PC-9 (cell line): Measurements from ENCODE around the gene BFSP1. TPM values are rescaled to one million over a fixed set of nuclear protein-coding genes. Genes with fewer than 3 reads are reported as not detected.

Experiments used
- BruUV-seq: library from RNA; stranded (reverse); fragments of 400-500 nt; replicated peaks from 2 replicates; lab custom pipeline; 2021; lab: Mats Ljungman, UMichigan
- CTCF ChIA-PET: fragments of 300-600 bp; sonication (Branson Sonifier 250); formaldehyde crosslinking; loops from one replicate; lab custom pipeline; 2022; ENCODE audit warnings: antibody characterized with exemption; lab: Charles Lee
- POLR2A ChIA-PET: fragments of 300-600 bp; sonication (Branson Sonifier 250); formaldehyde crosslinking; loops from one replicate; lab custom pipeline; 2022; ENCODE audit warnings: antibody characterized with exemption; ENCODE audit not compliant: unreplicated experiment; lab: Charles Lee
- DNase-seq, 2 experiments: peaks; one replicate each; pipeline versions ENCODE4 v3.0.0 to v3.0.0-alpha.2; 2015 to 2022; ENCODE audit warnings: mixed read lengths in 1 of 2
- H2AFZ ChIP-seq: fragments of 200-600 bp; sonication (generic); 2 replicates; pipeline ENCODE4 v1.8.1; 2017; ENCODE audit warnings: antibody characterized with exemption
- H3F3A ChIP-seq: fragments of 200-600 bp; sonication (generic); 2 replicates; pipeline ENCODE4 v1.8.1; 2017; ENCODE audit warnings: antibody characterized with exemption, mild to moderate bottlenecking, low read depth; ENCODE audit not compliant: insufficient read depth
- H3K27ac ChIP-seq: fragments of 200-600 bp; sonication (generic); 2 replicates; pipeline ENCODE4 v1.6.1; 2016; ENCODE audit warnings: mixed run types
- H3K27me3 ChIP-seq: fragments of 200-600 bp; sonication (generic); 2 replicates; pipeline ENCODE4 v1.6.1; 2016; ENCODE audit warnings: low read depth, mixed run types; ENCODE audit not compliant: insufficient read depth
- H3K36me3 ChIP-seq: fragments of 200-600 bp; sonication (generic); 2 replicates; pipeline ENCODE4 v1.6.1; 2016; ENCODE audit warnings: low read depth, mixed run types
- H3K4me1 ChIP-seq: fragments of 200-600 bp; sonication (generic); replicated peaks from 2 replicates; pipeline ENCODE4 v1.6.1; 2016; ENCODE audit warnings: mixed run types; ENCODE audit not compliant: insufficient read depth
- H3K4me2 ChIP-seq: fragments of 200-600 bp; sonication (generic); 2 replicates; pipeline ENCODE4 v1.6.1; 2017; ENCODE audit warnings: mixed run types
- H3K4me3 ChIP-seq: fragments of 200-600 bp; sonication (generic); 2 replicates; pipeline ENCODE4 v1.6.1; 2016; ENCODE audit warnings: mixed run types
- H3K79me2 ChIP-seq: fragments of 200-600 bp; sonication (generic); 2 replicates; pipeline ENCODE4 v1.6.1; 2017; ENCODE audit warnings: low read depth, mixed run types
- H3K9me2 ChIP-seq: fragments of 200-600 bp; sonication (generic); 2 replicates; pipeline ENCODE4 v1.8.1; 2017; ENCODE audit warnings: mild to moderate bottlenecking; ENCODE audit not compliant: insufficient read depth
- H3K9me3 ChIP-seq: fragments of 200-600 bp; sonication (generic); 2 replicates; pipeline ENCODE4 v1.8.1; 2016; ENCODE audit warnings: low read depth; ENCODE audit not compliant: insufficient read depth
- H4K20me1 ChIP-seq: fragments of 200-600 bp; sonication (generic); 2 replicates; pipeline ENCODE4 v1.8.1; 2017; ENCODE audit not compliant: insufficient read depth
- CTCF ChIP-seq: fragments of 200-600 bp; sonication (generic); conservative IDR thresholded peaks from 2 replicates; pipeline ENCODE4 v1.6.1; 2017; ENCODE audit warnings: mixed run types, antibody characterized with exemption, mild to moderate bottlenecking, moderate library complexity
- EZH2 ChIP-seq: fragments of 200-600 bp; sonication (generic); IDR thresholded peaks from 2 replicates; pipeline ENCODE4 v1.8.0; 2017; ENCODE audit warnings: antibody characterized with exemption, low read depth
- intact Hi-C: fragments of 100-400 bp; cut with micrococcal nuclease; formaldehyde crosslinking; loops from one replicate; pipeline ENCODE4 v1.10.0; 2022; ENCODE audit not compliant: unreplicated experiment
- total RNA-seq: library from RNA; stranded (reverse); gene quantifications from 2 replicates; pipeline ENCODE4 v1.2.3, GENCODE V29; 2021

Gene BFSP1
- total RNA-seq, 1 experiment from 2014 or later, result 13.8 TPM

GRCh38 chr20:17542481-17542880, 11.3 kb upstream of the BFSP1 start:
- H3K36me3 ChIP-seq, result no peaks in the 10 kb centered on the region
- 0 out of 2 replicates have a peak overlapping the region, but pooled peaks have one; percentile 20 for H3K4me2 ChIP-seq
- H3K27ac ChIP-seq, result 0 out of 2 replicates have a peak overlapping the region, but pooled peaks have one; percentile 25
- CTCF ChIA-PET, result no interaction called here
- H4K20me1 ChIP-seq, result no peaks in the 10 kb centered on the region
- no TSS peak for BruUV-seq
- no peaks in the 10 kb centered on the region; the same call in 1 of the 2 replicates for H3K79me2 ChIP-seq
- no peak for DNase-seq
- intact Hi-C loops, result no loop called here
- no peaks in the 10 kb centered on the region for H3K9me3 ChIP-seq
- H3K27me3 ChIP-seq, result no peaks in the 10 kb centered on the region
- H3K4me3 ChIP-seq, result no peak overlapping the region
- H3F3A ChIP-seq, result peaks cover 25% of the 10 kb centered on the region
- no peak overlapping the region for H2AFZ ChIP-seq
- TF ChIP-seq EZH2, result no peak
- TF ChIP-seq CTCF, result no peak
- POLR2A ChIA-PET, result interaction anchor here (0.6 kb wide), 1 partner anchor 11 kb away, joined by 16 read pairs; the partner anchor contains the start of gene BFSP1
- H3K4me1 ChIP-seq, result peaks cover 41% of the 10 kb centered on the region
- H3K9me2 ChIP-seq, result no peaks in the 10 kb centered on the region; the same call in 1 of the 2 replicates

DNA sequence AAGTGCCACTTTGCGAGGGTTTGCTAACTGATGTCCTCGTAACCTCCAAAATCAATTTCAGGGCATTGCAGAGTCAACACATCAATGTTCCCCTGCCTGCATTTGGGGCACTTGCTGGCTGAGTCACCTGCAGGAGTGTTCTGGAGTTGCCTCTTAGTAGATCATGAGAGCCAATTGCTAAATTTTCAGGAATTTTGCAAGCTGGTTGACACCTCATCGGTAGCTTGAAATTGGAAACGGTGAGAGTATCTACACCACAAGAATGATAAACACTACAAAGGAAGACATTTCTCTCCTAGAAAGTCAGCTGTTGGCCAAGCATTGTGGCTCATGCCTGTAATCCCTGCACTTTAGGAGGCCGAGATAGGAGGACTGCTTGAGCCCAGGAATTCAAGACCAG, 10.8 kb upstream of the BFSP1 start:
- no peaks in the 10 kb centered on the region for H3K36me3 ChIP-seq
- H3K27ac ChIP-seq, result peak overlapping the region; percentile 57
- H3K4me3 ChIP-seq, result no peak overlapping the region
- H3K4me1 ChIP-seq, result peaks cover 46% of the 10 kb centered on the region
- BruUV-seq, result no TSS peak
- H3K9me2 ChIP-seq, result no peaks in the 10 kb centered on the region; the same call in 1 of the 2 replicates
- H4K20me1 ChIP-seq, result no peaks in the 10 kb centered on the region
- H3K9me3 ChIP-seq, result no peaks in the 10 kb centered on the region
- H3K4me2 ChIP-seq, result 0 out of 2 replicates have a peak overlapping the region, but pooled peaks have one; percentile 20
- intact Hi-C loops, result no loop called here
- DNase-seq, result peak in 1 of 2 experiments; percentile 95
- no peak for TF ChIP-seq CTCF
- no peak for TF ChIP-seq EZH2
- H3K27me3 ChIP-seq, result no peaks in the 10 kb centered on the region
- H3F3A ChIP-seq, result peaks cover 25% of the 10 kb centered on the region
- ChIA-PET POLR2A (interaction anchor here (0.6 kb wide), 2 partner anchors 11 to 23 kb away, joined by 7 to 16 read pairs; partner anchors contain the start of gene BFSP1), CTCF (no interaction called here)
- H2AFZ ChIP-seq, result no peak overlapping the region
- H3K79me2 ChIP-seq, result no peaks in the 10 kb centered on the region; the same call in 1 of the 2 replicates

GRCh38 chr20:17541596-17541995, 10.4 kb upstream of the BFSP1 start:
- peak overlapping the region; percentile 57 for H3K27ac ChIP-seq
- no peak for DNase-seq
- TF ChIP-seq CTCF, result no peak
- no peak for TF ChIP-seq EZH2
- H3K79me2 ChIP-seq, result no peaks in the 10 kb centered on the region; the same call in 1 of the 2 replicates
- ChIA-PET POLR2A (interaction anchor here (0.6 kb wide), 1 partner anchor 24 kb away, joined by 7 read pairs; no protein-coding TSS in a partner anchor), CTCF (no interaction called here)
- H3K4me1 ChIP-seq, result peaks cover 48% of the 10 kb centered on the region
- no peak overlapping the region for H3K4me2 ChIP-seq
- no peak overlapping the region for H3K4me3 ChIP-seq
- H4K20me1 ChIP-seq, result no peaks in the 10 kb centered on the region
- H2AFZ ChIP-seq, result no peak overlapping the region
- peaks cover 25% of the 10 kb centered on the region for H3F3A ChIP-seq
- no peaks in the 10 kb centered on the region; the same call in 1 of the 2 replicates for H3K9me2 ChIP-seq
- H3K9me3 ChIP-seq, result no peaks in the 10 kb centered on the region
- intact Hi-C loops, result no loop called here
- BruUV-seq, result no TSS peak
- no peaks in the 10 kb centered on the region for H3K27me3 ChIP-seq
- H3K36me3 ChIP-seq, result no peaks in the 10 kb centered on the region
